ENCODE results near the gene CNN2. TPM values are rescaled to one million over a fixed set of nuclear protein-coding genes. Genes with fewer than 3 reads are reported as not detected.
A peak's percentile ranks its signal among the peaks of the same experiment; 100 is the strongest.

Gene CNN2
- total and polyA plus RNA-seq, 2 donors (not counting 1 experiment from before 2014, with no cell fraction given) = 198 to 301 TPM

DNA sequence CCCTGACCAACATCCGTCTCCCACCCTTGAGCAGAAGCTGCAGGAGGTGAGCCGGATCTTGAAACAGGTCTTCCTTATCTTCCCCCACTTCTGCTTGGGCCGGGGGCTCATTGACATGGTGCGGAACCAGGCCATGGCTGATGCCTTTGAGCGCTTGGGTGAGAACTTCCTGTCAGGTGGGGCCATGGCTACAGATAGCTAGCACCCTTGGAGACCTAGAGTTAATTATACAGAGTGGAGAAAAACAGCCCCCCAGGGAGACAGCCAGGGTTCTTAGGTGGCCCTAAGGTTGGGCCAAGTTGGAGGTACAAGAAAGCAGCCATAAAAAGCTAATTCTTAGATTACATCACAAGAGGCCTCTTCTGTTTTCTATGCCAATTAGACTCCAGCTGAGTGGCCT lies 31.7 kb downstream of the CNN2 start:
- H3K27ac ChIP-seq (ENCODE audit: low read length in 2 of 2) = no peak overlapping the region
- TF ChIP-seq CTCF (IDR thresholded peaks at IDR 0.05) (no peak), EZH2 (IDR thresholded peaks at IDR 0.05; ENCODE audit: borderline replicate concordance, insufficient read depth, low read depth, low read length, poor library complexity, severe bottlenecking) (no peak)

GRCh38 chr19:1060689-1061088 lies 34.3 kb downstream of the CNN2 start:
- H4K20me1 ChIP-seq (ENCODE audit: control insufficient read depth, insufficient read depth, low read length, poor library complexity, severe bottlenecking) = peaks cover 18% of the 10 kb centered on the region
- no peaks in the 10 kb centered on the region for H3K27me3 ChIP-seq (replicated peaks in 1 of 4; ENCODE audit: control extremely low read depth in 1 of 4, control insufficient read depth in 3 of 4, insufficient read depth in 4 of 4, low read length in 3 of 4)
- peaks cover 14 to 44% of the 10 kb centered on the region in 2 donors for H3K4me1 ChIP-seq (ENCODE audit: control insufficient read depth in 2 of 2, insufficient read depth in 2 of 2, low read length in 2 of 2)
- H3K4me2 ChIP-seq (replicated peaks; ENCODE audit: low read depth, low read length, poor library complexity, severe bottlenecking) = no peak overlapping the region
- peaks cover 7% of the 10 kb centered on the region for H3K79me2 ChIP-seq (ENCODE audit: control insufficient read depth, insufficient read depth, low read length)
- no peak for ATAC-seq (ENCODE audit: low read depth)
- no peak overlapping the region for H3K4me3 Mint-ChIP-seq
- H3K9me3 ChIP-seq (ENCODE audit: control extremely low read depth in 1 of 3, control insufficient read depth in 2 of 3, insufficient read depth in 1 of 3, low read length in 2 of 3) = peaks cover 1 to 69% (median 28%) of the 10 kb centered on the region in 3 donors
- ChIA-PET CTCF (interaction anchor here (0.6 kb wide), 1 partner anchor 18 kb away, joined by 3 read pairs; no protein-coding TSS in a partner anchor), POLR2A (interaction anchor here (0.6 to 1.2 kb wide), 4 partner anchors 13 to 43 kb away, joined by 3 to 5 read pairs (median 4); partner anchors contain the start of gene GPX4)
- intact Hi-C loops (cut with micrococcal nuclease) = loop anchor here (10.0 kb wide), 1 partner anchor 136 kb away; the partner anchor contains the start of gene ARID3A
- no peak overlapping the region for H3K4me3 ChIP-seq (ENCODE audit: control extremely low read depth in 1 of 5, extremely low read depth in 1 of 5, insufficient read depth in 1 of 5, low read depth in 2 of 5, low read length in 4 of 5)
- no peak overlapping the region for H3K27ac ChIP-seq (ENCODE audit: low read length in 2 of 2)
- H2AFZ ChIP-seq (ENCODE audit: insufficient read depth, low read depth, low read length, poor library complexity, severe bottlenecking) = no peak overlapping the region
- H3K9me3 Mint-ChIP-seq (ENCODE audit: insufficient read depth) = no peaks in the 10 kb centered on the region
- peaks cover 6 to 47% of the 10 kb centered on the region in 2 experiments for H3K36me3 ChIP-seq (replicated peaks in 1 of 2; ENCODE audit: control extremely low read depth in 1 of 2, control insufficient read depth in 1 of 2, extremely low read depth in 1 of 2, insufficient read depth in 2 of 2, low read length in 1 of 2)
- peaks cover 32% of the 10 kb centered on the region for H3K4me1 Mint-ChIP-seq
- DNase-seq = no peak
- H3K9ac ChIP-seq (ENCODE audit: low read length) = no peak overlapping the region
- WGBS (ENCODE audit: insufficient coverage) = 92% methylated on average over 5 of the region's 5 CpGs
- no peaks in the 10 kb centered on the region for H3K27me3 Mint-ChIP-seq
- no peak overlapping the region for H3K27ac Mint-ChIP-seq
- no peak for TF ChIP-seq CTCF (IDR thresholded peaks at IDR 0.05)
- no peak for TF ChIP-seq EZH2 (IDR thresholded peaks at IDR 0.05; ENCODE audit: borderline replicate concordance, insufficient read depth, low read depth, low read length, poor library complexity, severe bottlenecking)

More for the DNA sequence above, 31.7 kb downstream of the CNN2 start:
- Histone ChIP-seq H4K20me1 (ENCODE audit: control insufficient read depth, insufficient read depth, low read length, poor library complexity, severe bottlenecking) (no peaks in the 10 kb centered on the region), H3K9me3 (ENCODE audit: control extremely low read depth in 1 of 3, control insufficient read depth in 2 of 3, insufficient read depth in 1 of 3, low read length in 2 of 3) (peaks cover 1 to 75% (median 29%) of the 10 kb centered on the region in 3 donors), H3K4me2 (replicated peaks; ENCODE audit: low read depth, low read length, poor library complexity, severe bottlenecking) (no peak overlapping the region), H3K27me3 (replicated peaks in 1 of 4; ENCODE audit: control extremely low read depth in 1 of 4, control insufficient read depth in 3 of 4, insufficient read depth in 4 of 4, low read length in 3 of 4) (no peaks in the 10 kb centered on the region), H2AFZ (ENCODE audit: insufficient read depth, low read depth, low read length, poor library complexity, severe bottlenecking) (no peak overlapping the region), H3K36me3 (replicated peaks in 1 of 2; ENCODE audit: control extremely low read depth in 1 of 2, control insufficient read depth in 1 of 2, extremely low read depth in 1 of 2, insufficient read depth in 2 of 2, low read length in 1 of 2) (peaks cover 6 to 71% of the 10 kb centered on the region in 2 experiments), H3K4me1 (ENCODE audit: control insufficient read depth in 2 of 2, insufficient read depth in 2 of 2, low read length in 2 of 2) (peaks cover 0 to 21% of the 10 kb centered on the region in 2 donors), H3K4me3 (ENCODE audit: control extremely low read depth in 1 of 5, extremely low read depth in 1 of 5, insufficient read depth in 1 of 5, low read depth in 2 of 5, low read length in 4 of 5) (no peak overlapping the region), H3K79me2 (ENCODE audit: control insufficient read depth, insufficient read depth, low read length) (no peaks in the 10 kb centered on the region), H3K9ac (ENCODE audit: low read length) (no peak overlapping the region)
- CTCF ChIA-PET = interaction anchor here (0.5 to 2.3 kb wide), 12 partner anchors 9 to 202 kb away, joined by 3 to 22 read pairs (median 4); partner anchors contain the start of gene ARHGAP45
- Mint-ChIP-seq H3K9me3 (ENCODE audit: insufficient read depth) (no peaks in the 10 kb centered on the region), H3K4me3 (no peak overlapping the region), H3K4me1 (peaks cover 15% of the 10 kb centered on the region), H3K27me3 (no peaks in the 10 kb centered on the region), H3K27ac (peak overlapping the region; percentile 84)
- intact Hi-C loops (cut with micrococcal nuclease) = loop anchor here (5.0 kb wide), 1 partner anchor 134 kb away; no protein-coding TSS in a partner anchor
- no peak for DNase-seq
- ATAC-seq (ENCODE audit: low read depth) = no peak
- 69% methylated on average over 5 of the region's 5 CpGs for WGBS (ENCODE audit: insufficient coverage)
- POLR2A ChIA-PET = interaction anchor here (0.6 to 2.5 kb wide), 6 partner anchors 9 to 540 kb away, joined by 3 to 8 read pairs (median 5); partner anchors contain the start of genes ABCA7 and ARHGAP45

All from B cell (primary cell).